ENCODE data around the gene SASH3.

SASH3 gene

GRCh38 chrX:129760155-129760554 is 19.6 kb upstream of the SASH3 start:
- no peak for DNase-seq

GRCh38 chrX:129760981-129761380 is 18.8 kb upstream of the SASH3 start:
- no peak for DNase-seq

- DNase-seq: no peak
These were observed 18.2 kb upstream of the SASH3 start for GRCh38 chrX:129761596-129761995.

GRCh38 chrX:129762448-129762847 is 17.3 kb upstream of the SASH3 start:
- DNase-seq: no peak

GRCh38 chrX:129763666-129764065 is 16.1 kb upstream of the SASH3 start:
- no peak for DNase-seq

GRCh38 chrX:129768186-129768585 is 11.6 kb upstream of the SASH3 start:
- DNase-seq: no peak

GRCh38 chrX:129768586-129769466 is 10.9 kb upstream of the SASH3 start:
- DNase-seq: no peak

GRCh38 chrX:129769467-129770154 is 10.1 kb upstream of the SASH3 start:
- peak in 3 of 5 experiments; percentile 68 to 98 (median 75) for DNase-seq

GRCh38 chrX:129771266-129771995 is 8.3 kb upstream of the SASH3 start:
- DNase-seq: peak in 2 of 5 experiments; percentile 49 to 84

- peak in 2 of 5 experiments; percentile 60 to 67 for DNase-seq
These were observed 6.8 kb upstream of the SASH3 start for GRCh38 chrX:129772796-129773431.

GRCh38 chrX:129773649-129774458 is 5.9 kb upstream of the SASH3 start:
- DNase-seq: peak in 1 of 5 experiments; percentile 51

- DNase-seq: peak; percentile 40 to 92 (median 64)
These were observed 2.3 kb upstream of the SASH3 start for GRCh38 chrX:129777218-129778030.

GRCh38 chrX:129779086-129779672 is 570 bp upstream of the SASH3 start:
- DNase-seq: no peak

- DNase-seq: no peak
These were observed 824 bp downstream of the SASH3 start for GRCh38 chrX:129780441-129781105.

- peak; percentile 15 to 97 (median 67) for DNase-seq
These were observed 1.5 kb downstream of the SASH3 start for GRCh38 chrX:129781134-129781672.

- no peak for DNase-seq
These were observed 2.1 kb downstream of the SASH3 start for GRCh38 chrX:129781680-129782495.

GRCh38 chrX:129782706-129783105 is 3.0 kb downstream of the SASH3 start:
- DNase-seq: no peak

- no peak for DNase-seq
These were observed 3.6 kb downstream of the SASH3 start for GRCh38 chrX:129783291-129783713.

GRCh38 chrX:129784371-129784770 is 4.6 kb downstream of the SASH3 start:
- DNase-seq: no peak
